ENCODE data around the gene BEND5. TPM values are rescaled to one million over a fixed set of nuclear protein-coding genes. Genes with fewer than 3 reads are reported as not detected.

The BEND5 gene
- total and polyA plus RNA-seq, 4 donors: 1.3 to 10.1 (median 6.3) TPM

- no peak overlapping the region for H3K4me3 ChIP-seq
- H3K27me3 ChIP-seq (ENCODE audit: control insufficient read depth in 3 of 3, insufficient read depth in 3 of 3, low read length in 2 of 3): no peaks in the 10 kb centered on the region
- no peak overlapping the region for H3K9ac ChIP-seq (ENCODE audit: insufficient read depth in 1 of 2, low read length in 2 of 2)
- 83 to 87% methylated on average over 7 of the region's 7 CpGs for WGBS, 2 donors
- H3K4me1 ChIP-seq (ENCODE audit: control insufficient read depth in 5 of 5, insufficient read depth in 5 of 5, low read length in 5 of 5): peaks cover 0 to 3% (median 0%) of the 10 kb centered on the region in 5 donors
- DNase-seq (no peak), ATAC-seq (ENCODE audit: insufficient read depth, low FRiP score) (no peak)
- H3K27ac ChIP-seq (ENCODE audit: low read depth in 1 of 2, low read length in 1 of 2): no peak overlapping the region
- no peak for TF ChIP-seq CTCF (IDR thresholded peaks at IDR 0.05; ENCODE audit: control extremely low read depth, extremely low read depth)
- no peaks in the 10 kb centered on the region for H3K9me3 ChIP-seq (ENCODE audit: control insufficient read depth in 4 of 4, insufficient read depth in 3 of 4, low read length in 3 of 4)
- peaks cover 0 to 30% (median 18%) of the 10 kb centered on the region in 4 donors for H3K36me3 ChIP-seq (ENCODE audit: control insufficient read depth in 4 of 4, insufficient read depth in 4 of 4, low read length in 4 of 4)
These were observed 27.6 kb downstream of the BEND5 start for GRCh38 chr1:48749068-48749467.

GRCh38 chr1:48746906-48747305, 29.8 kb downstream of the BEND5 start:
- Histone ChIP-seq H3K36me3 (ENCODE audit: control insufficient read depth in 4 of 4, insufficient read depth in 4 of 4, low read length in 4 of 4) (peaks cover 7 to 34% (median 19%) of the 10 kb centered on the region in 4 donors), H3K9me3 (ENCODE audit: control insufficient read depth in 4 of 4, insufficient read depth in 3 of 4, low read length in 3 of 4) (no peaks in the 10 kb centered on the region), H3K4me1 (ENCODE audit: control insufficient read depth in 5 of 5, insufficient read depth in 5 of 5, low read length in 5 of 5) (no peaks in the 10 kb centered on the region), H3K4me3 (no peak overlapping the region), H3K27ac (ENCODE audit: low read depth in 1 of 2, low read length in 1 of 2) (no peak overlapping the region), H3K9ac (ENCODE audit: insufficient read depth in 1 of 2, low read length in 2 of 2) (no peak overlapping the region), H3K27me3 (ENCODE audit: control insufficient read depth in 3 of 3, insufficient read depth in 3 of 3, low read length in 2 of 3) (no peaks in the 10 kb centered on the region)
- no peak for TF ChIP-seq CTCF (IDR thresholded peaks at IDR 0.05; ENCODE audit: control extremely low read depth, extremely low read depth)
- WGBS, 2 donors: 91 to 93% methylated on average over 5 of the region's 5 CpGs
- ATAC-seq (ENCODE audit: insufficient read depth, low FRiP score) (no peak), DNase-seq (no peak)

GRCh38 chr1:48744032-48744431, 32.7 kb downstream of the BEND5 start:
- 89 to 92% methylated on average over 2 of the region's 2 CpGs for WGBS, 2 donors
- ATAC-seq (ENCODE audit: insufficient read depth, low FRiP score) (no peak), DNase-seq (no peak)
- Histone ChIP-seq H3K27ac (ENCODE audit: low read depth in 1 of 2, low read length in 1 of 2) (no peak overlapping the region), H3K4me1 (ENCODE audit: control insufficient read depth in 5 of 5, insufficient read depth in 5 of 5, low read length in 5 of 5) (no peaks in the 10 kb centered on the region), H3K27me3 (ENCODE audit: control insufficient read depth in 3 of 3, insufficient read depth in 3 of 3, low read length in 2 of 3) (no peaks in the 10 kb centered on the region), H3K4me3 (no peak overlapping the region), H3K36me3 (ENCODE audit: control insufficient read depth in 4 of 4, insufficient read depth in 4 of 4, low read length in 4 of 4) (peaks cover 7 to 26% (median 17%) of the 10 kb centered on the region in 4 donors), H3K9ac (ENCODE audit: insufficient read depth in 1 of 2, low read length in 2 of 2) (no peak overlapping the region), H3K9me3 (ENCODE audit: control insufficient read depth in 4 of 4, insufficient read depth in 3 of 4, low read length in 3 of 4) (no peaks in the 10 kb centered on the region)
- TF ChIP-seq CTCF (IDR thresholded peaks at IDR 0.05; ENCODE audit: control extremely low read depth, extremely low read depth): no peak

- DNase-seq: no peak
- peaks cover 5 to 26% (median 16%) of the 10 kb centered on the region in 4 donors for H3K36me3 ChIP-seq (ENCODE audit: control insufficient read depth in 4 of 4, insufficient read depth in 4 of 4, low read length in 4 of 4)
- no peaks in the 10 kb centered on the region for H3K4me1 ChIP-seq (ENCODE audit: control insufficient read depth in 5 of 5, insufficient read depth in 5 of 5, low read length in 5 of 5)
- H3K9ac ChIP-seq (ENCODE audit: insufficient read depth in 1 of 2, low read length in 2 of 2): no peak overlapping the region
- H3K4me3 ChIP-seq: no peak overlapping the region
- no peak for TF ChIP-seq CTCF (IDR thresholded peaks at IDR 0.05; ENCODE audit: control extremely low read depth, extremely low read depth)
- no peaks in the 10 kb centered on the region for H3K27me3 ChIP-seq (ENCODE audit: control insufficient read depth in 3 of 3, insufficient read depth in 3 of 3, low read length in 2 of 3)
- H3K9me3 ChIP-seq (ENCODE audit: control insufficient read depth in 4 of 4, insufficient read depth in 3 of 4, low read length in 3 of 4): no peaks in the 10 kb centered on the region
- ATAC-seq (ENCODE audit: insufficient read depth, low FRiP score): no peak
- no peak overlapping the region for H3K27ac ChIP-seq (ENCODE audit: low read depth in 1 of 2, low read length in 1 of 2)
These were observed 33.2 kb downstream of the BEND5 start for GRCh38 chr1:48743480-48743879.
